NCI-H128 (cell line): Measurements from ENCODE around the gene CR2.
"Not testable (repeated sequence)": the region's sequence is repeated elsewhere in the genome, so short reads cannot be mapped to it uniquely, and the experiment has no call there.

Experiments used
- DNase-seq: peaks from one replicate; lab custom pipeline; 2025; ENCODE audit not compliant: unreplicated experiment; lab: John Stamatoyannopoulos, UW

CR2 gene

DNA sequence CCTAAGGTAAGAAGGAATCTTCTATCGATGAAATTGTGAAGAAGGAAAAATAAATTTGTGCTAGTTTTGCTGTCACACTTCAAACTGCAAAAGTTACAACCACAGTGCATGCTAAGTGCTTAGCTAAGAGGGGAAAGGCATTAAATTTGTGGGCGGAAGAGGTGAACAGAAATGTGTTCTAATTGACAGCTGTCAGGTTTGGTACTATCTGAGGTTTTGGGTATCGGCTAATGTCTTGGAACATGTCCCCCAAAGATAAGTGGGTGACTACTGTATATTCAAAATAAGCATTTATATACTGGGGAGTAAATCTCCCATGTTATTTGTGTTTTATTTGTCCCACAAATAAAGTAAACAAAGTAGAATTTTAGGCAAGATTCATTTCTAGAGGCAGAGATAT, 49.8 kb downstream of the CR2 start:
- DNase-seq, result no peak

DNA sequence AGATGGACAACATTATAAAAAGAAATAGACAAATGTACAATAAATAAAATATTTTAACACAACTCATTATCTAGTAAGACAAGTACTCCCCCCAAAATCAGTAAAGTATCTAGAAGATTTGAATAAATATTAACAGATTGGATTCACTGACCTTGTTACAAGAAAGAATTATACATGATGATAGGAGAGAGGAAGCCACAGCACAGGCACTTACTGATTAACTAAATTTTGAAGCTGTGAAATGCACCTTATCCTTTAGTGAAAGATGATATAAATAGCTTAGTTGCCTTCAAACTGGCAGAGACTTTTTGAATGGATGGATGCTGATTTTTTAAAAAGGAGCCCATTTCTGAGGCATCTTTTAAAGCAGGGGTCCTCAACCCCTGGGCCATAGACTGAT, 50.3 kb downstream of the CR2 start:
- no peak for DNase-seq

DNA sequence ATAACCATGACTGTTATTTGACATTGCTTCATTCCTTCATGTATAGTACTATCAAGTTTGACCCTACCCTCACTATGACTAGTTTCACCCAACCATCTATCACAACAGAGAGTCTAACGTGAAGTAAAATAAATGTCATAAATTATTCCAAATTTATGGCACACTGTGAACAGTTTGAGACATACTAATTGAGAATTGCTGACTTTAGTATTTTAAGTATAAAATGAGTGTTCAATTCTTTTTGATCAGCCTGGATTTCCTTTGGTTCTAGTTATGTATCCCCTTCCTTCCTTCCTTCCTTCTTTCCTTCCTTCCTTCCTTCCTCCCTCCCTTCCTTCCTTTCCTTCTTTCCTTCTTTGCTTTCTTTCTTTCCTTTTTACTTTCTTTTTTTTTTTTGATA, 56.3 kb downstream of the CR2 start:
- no peak for DNase-seq

DNA sequence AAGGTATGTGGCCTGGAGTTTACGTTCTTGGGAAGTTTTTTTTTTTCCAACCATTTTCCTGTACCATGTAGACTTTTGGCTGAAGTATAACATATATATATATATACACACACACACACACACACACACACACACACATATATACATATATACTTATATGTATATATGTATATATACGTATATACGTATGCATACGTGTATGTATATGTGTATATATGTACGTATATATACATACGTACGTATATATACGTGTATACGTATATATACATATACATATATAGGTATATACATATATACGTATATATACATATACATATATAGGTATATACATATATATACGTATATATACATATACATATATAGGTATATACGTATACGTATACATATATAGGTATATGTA, 60.8 kb downstream of the CR2 start:
- DNase-seq, result no peak

DNA sequence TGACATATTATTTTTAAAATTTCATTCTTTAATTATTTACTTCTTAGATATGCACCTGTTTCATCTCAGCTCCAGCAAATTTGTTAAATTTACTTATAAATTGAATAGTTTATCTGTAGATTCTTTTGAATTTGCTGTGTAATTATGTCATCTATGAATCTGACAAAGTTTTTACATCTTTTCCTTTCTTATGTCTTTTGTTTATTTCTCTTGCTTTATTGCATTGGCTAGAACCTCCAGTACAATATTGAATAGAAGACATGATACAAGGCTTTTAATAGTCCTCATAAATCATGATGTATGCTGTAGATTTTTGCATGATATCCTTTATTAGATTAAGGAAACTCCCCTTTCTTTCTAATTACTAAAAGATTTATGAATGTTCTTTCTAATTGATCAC, 62.6 kb downstream of the CR2 start:
- DNase-seq, result no peak

DNA sequence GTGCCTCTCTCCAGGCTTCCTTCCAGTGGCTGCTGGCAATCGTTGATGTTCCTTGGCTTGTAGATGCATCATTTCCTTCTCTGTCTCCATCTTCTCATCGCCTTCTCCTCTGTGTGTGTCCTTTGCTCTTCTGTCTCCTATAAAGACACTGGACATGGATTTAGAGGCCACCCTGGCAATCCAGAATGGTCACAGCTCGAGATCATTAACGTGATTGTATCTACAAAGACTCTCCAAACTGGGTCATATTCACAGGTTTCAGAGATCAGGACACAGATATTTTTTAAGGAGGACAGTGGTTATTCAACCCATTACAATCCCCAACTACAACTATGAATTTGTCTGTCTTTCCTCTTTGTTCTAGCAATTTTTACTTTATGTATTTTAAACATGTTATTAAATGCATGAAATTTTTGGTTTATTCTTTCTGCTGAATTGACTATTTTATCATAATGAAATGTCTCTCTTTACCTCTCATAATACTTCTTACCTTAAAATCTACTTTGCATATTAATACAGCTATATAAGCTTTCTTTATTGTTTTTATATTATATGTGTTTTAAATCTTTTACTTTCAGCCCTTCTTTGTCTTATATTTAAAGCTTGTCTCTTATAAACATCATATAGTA, 64.6 kb downstream of the CR2 start:
- DNase-seq, result no peak

DNA sequence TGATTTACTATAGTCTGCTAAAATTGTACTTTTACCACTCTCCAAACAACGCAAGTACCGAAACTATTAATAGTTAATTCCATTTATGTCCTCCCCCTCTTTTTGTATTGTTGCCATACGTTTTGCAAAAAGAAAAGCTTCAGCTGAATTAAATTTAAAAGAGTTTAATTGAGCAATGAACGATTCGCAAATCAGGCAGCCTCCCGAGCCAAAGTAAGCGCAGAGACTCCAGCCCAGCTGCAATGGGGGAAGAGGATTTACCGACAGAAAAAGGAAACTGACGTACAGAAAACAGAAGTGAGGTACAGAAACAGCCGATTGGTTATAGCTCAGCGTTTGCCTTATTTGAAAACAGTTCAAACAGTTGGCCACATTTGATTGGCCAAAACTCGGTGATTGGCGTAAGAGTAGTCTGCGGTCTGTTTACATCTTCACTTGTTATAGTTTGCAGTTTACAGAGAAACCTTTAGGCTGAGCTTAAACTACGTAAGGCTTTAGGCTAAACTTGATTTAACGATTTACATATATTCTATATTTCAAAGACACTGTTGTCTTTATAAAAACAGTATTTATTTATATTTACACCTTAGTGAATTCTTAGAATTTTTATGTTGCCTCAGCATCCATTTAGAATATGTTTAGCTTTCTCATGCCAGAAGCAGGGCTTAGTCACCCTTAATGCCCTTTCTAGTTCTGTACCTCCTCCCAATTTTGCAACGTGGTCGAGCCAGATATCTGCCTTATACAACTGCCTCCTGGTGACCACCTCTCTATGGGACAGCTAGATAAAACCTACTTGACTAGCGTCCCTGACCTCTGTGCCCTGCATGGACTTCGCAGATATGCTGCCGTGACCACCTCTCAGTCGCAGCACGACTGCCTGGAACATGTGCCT, 65.6 kb downstream of the CR2 start:
- no peak for DNase-seq

DNA sequence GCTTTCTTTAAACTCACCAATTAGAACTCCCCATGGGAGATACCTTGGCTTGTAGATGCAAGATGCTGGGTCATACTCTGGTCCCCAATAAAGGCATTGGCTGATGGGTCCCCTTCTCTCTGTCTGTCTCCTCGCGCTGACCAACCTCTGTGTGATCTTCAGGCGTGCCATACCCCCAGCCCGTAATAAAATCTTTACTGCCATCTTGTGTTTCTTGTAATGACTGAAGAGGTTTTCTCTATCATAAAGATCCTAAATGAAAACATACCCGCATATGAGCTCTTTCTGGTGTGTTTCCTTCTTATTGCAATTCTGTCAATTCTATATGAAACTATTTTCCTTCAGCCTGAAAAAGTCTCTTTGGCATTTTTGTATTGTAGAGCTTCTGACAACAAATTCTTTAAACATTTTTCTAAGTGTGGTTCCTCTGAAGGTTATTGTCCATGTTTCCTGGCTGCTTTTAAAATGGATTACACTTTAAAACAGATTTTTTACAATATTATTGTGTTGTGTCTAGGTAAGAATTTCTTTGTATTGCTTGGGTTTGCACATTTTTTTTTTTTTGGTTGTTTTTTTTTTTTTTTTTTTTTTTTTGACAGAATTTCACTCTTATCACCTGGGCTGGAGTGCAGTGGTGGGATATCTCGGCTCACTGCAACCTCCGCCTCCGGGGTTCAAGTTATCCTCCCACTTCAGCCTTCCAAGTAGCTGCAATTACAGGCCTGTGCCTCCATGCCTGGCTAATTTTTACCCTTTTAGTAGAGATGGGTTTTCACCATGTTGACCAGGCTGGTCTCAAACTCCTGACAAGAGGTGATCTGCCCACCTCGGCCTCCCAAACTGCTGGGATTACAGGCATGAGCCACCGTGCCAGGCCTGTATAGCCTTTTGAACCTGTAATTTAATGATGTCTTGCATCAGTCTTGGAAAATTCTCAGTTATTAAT, 66.5 kb downstream of the CR2 start:
- DNase-seq, result not testable (repeated sequence)

DNA sequence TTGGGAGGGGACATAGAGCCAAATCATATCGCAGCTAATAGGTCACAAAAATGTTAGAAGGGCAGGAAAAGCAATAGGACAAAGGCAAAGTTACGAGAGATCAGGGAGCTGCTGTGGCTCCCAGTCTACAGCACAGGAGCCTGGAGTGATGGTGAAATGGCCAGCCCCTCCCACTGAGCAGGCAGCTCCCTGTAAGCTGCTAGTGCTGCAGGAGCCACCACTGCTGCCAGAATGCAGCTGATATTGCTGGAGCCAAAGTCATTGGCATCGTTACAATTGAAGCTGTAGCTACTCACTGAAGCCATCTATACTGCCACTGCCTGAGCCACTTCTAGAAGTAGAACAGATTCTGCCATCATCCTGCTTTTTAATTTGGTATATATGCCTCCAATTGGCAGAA, 71.1 kb downstream of the CR2 start:
- DNase-seq, result not testable (repeated sequence)

DNA sequence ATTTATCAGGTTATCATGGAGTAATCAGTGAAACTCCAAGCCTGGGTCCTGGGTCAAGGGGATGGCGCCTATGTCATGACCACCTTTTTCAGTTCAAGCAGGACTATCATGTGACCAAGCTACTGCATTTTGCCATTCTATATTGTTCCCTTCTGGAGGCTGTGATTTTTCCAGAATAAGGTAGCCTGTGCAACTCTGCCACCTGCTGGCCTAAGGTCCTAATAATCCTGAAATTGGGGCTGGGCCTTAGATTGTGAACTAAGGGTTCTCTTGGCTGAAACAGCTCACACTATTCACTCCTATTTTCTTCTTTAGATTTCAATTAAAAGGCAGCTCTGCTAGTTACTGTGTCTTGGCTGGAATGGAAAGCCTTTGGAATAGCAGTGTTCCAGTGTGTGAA, 74.3 kb downstream of the CR2 start:
- DNase-seq, result not testable (repeated sequence)

DNA sequence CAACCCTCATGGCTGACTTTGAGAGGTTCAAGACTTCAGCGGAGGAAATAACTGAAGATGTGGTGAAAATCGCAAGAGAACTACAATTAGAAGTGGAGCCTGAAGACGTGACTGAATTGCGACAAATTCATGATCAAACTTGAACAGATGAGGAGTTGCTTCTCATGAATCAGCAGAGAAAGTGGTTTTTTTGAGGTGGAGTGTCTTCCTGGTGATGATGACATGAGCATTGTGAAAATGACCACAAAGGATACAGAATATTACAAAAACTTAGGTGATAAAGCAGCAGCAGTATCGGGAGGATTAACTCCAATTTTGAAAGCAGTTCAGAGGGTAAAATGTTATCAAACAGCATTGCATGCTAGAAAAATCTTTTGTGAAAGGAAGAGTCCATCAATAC, 82.1 kb downstream of the CR2 start:
- DNase-seq, result not testable (repeated sequence)
